NCI-H82 treated with DMSO at 0.1 percent for 48 hours (cell line): ENCODE data around the gene MYL12A.
"Not testable (repeated sequence)": the region's sequence is repeated elsewhere in the genome, so short reads cannot be mapped to it uniquely, and the experiment has no call there.

Source experiments
- DNase-seq: peaks from one replicate; lab custom pipeline; 2025; ENCODE audit not compliant: unreplicated experiment; lab: John Stamatoyannopoulos, UW

MYL12A gene

DNA sequence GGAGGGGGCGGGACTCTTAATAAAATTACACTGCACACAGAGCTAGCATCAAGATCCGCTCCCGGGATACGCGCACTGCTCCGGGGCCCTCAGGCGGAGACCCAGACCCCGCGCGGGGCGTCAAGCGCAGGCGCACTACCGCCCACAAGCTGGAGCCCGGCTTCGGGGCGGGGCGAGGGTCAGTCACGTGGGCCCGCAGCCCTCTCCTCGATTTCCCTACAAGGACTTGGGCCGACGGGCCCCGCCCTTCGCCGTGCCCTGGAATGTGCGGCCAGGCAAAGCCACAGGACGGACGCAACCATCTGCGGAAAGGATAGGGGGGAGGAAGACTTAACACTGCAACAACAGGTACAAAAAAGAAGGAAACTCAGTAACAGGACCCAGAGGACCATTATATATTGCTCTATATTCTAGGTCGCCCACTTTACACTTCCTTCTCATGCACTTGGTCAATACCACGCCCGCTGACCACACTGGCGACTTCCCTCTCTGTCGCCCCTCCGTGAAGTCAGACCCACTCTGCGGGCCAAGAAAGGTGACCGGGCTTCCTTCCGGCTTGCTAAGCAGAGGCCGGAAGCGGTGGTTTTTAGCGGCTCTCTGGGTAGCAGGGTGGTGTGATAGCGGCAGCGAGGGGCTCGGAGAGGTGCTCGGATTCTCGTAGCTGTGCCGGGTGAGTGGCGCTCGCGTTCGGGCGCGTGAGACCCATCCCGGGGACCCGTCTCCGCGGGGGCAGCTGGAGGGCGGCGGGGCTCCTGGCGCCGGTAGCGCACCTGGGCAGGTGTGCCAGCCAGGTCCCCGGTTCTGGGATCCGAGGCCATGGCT lies at the start of gene MYL12A:
TSS of gene MYL12A (plus strand) at position 562 of the 822 bp plus-strand sequence. CDS start 5,447 bp downstream, outside the sequence.
- peak; percentile 93 for DNase-seq

- DNase-seq, result not testable (repeated sequence)
Measured at GRCh38 chr18:3198260-3198860, 49.2 kb upstream of the MYL12A start.

- DNase-seq, result no peak
Measured at GRCh38 chr18:3199942-3200645, 47.5 kb upstream of the MYL12A start.

- no peak for DNase-seq
Measured at GRCh38 chr18:3205239-3205638, 42.4 kb upstream of the MYL12A start.

DNA sequence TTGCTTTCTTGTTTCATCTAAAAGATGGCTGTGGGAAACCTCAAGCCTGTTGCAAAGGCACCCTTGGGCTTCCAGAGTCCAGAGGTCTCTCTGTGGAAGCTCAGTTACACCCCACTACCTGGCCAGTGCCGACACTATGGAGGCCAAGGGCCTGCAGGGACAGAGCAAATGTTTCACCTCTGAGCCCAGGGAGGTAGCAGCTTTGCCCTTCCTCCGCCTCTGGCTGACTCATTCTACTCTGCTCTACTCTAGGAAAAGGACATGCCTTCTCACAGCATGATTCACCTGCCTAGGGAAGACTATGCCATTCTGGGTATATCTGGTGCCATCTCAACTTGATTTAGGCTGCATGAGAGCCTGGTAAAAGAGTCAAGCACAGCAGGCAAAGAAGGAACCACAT lies 40.0 kb upstream of the MYL12A start:
- no peak for DNase-seq

- no peak for DNase-seq
Measured at GRCh38 chr18:3209859-3210569, 37.6 kb upstream of the MYL12A start.

GRCh38 chr18:3211236-3211992 lies 36.2 kb upstream of the MYL12A start:
- DNase-seq, result no peak

DNA sequence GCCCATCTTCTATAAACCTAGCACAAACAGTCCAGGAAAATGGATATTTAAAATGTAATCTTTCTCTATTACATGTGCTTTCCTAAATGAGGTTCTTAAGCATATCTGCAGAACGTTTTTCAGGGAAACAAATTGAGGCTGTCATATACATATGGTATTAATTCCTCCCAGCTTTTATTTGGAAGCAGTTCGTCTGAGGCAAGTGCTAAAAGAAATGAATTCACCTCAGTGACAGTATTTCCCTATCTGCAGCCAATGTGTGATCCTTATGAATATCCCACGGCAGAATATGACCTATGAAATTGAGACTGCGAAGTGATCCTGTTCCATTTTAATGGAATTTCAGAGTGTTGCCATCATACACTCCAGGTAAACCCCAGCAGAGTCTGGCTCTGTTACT lies 34.9 kb upstream of the MYL12A start:
- no peak for DNase-seq

- no peak for DNase-seq
Measured at GRCh38 chr18:3213300-3214059, 34.1 kb upstream of the MYL12A start.

DNA sequence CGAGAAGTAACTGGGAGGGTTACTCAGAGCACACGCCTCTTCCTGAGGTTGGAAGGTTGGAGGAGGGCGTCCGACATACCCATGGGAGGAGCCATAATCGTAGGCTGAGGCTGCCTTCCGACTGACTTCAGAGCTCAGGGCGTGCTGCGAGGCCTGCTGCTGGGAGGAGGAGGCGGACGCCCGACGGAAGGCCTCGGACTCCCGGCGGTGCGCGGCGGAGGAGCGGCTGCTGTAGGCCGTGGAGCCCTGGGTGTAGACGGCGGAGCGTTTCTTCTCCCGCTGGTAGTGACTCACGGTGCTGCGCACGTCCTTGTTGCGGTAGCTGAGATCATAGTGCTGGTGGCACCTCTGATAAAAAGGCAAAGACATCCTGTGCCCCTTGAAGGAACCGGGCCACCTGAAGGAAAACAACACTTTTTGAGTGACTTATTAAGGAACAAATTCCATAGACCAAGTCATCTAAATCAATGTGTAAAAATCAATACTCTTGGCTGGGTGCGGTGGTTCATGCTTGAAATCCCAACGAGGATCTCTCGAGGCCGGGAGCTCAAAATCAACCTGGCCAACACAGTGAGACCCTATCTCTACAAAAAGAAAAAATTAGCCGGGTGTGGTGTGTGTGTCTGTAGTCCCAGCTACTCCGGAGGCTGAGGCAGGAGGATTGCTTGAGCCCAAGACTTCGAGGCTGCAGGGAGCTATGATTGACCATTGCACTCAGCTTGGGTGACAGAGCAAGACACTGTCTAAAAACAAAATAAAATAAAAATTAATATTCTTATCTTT lies 32.6 kb upstream of the MYL12A start:
- no peak for DNase-seq

GRCh38 chr18:3216987-3217386 lies 30.6 kb upstream of the MYL12A start:
- DNase-seq, result no peak

GRCh38 chr18:3217948-3218647 lies 29.5 kb upstream of the MYL12A start:
- DNase-seq, result peak; percentile 69

DNA sequence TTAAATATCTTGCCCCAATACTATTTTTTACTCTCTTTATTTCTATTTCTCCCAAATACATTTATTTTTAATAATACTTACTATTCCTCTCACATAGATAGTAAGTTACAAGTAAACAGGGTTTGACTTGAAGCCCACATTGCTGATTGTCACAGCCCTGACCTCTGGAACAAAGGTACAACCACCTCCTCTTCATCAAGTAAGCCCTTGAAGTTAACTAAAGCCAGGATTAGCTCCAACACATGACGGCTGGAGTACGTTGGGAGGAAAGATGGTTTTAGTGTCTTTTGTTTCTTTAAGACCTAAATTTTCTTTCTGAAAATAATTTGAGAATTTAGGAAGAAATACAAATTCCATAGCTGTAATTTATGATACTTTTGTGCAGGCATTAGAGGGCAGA lies 28.8 kb upstream of the MYL12A start:
- DNase-seq, result peak; percentile 27

GRCh38 chr18:3219241-3219630 lies 28.4 kb upstream of the MYL12A start:
- no peak for DNase-seq

GRCh38 chr18:3219631-3220335 lies 27.8 kb upstream of the MYL12A start, which contains the start of gene MYOM1:
TSS of gene MYOM1 (minus strand) at chr18:3219968. CDS start at chr18:3215223, 4,745 bp downstream.
- no peak for DNase-seq

- not testable (repeated sequence) for DNase-seq
Measured at GRCh38 chr18:3220868-3221267, 26.7 kb upstream of the MYL12A start.

DNA sequence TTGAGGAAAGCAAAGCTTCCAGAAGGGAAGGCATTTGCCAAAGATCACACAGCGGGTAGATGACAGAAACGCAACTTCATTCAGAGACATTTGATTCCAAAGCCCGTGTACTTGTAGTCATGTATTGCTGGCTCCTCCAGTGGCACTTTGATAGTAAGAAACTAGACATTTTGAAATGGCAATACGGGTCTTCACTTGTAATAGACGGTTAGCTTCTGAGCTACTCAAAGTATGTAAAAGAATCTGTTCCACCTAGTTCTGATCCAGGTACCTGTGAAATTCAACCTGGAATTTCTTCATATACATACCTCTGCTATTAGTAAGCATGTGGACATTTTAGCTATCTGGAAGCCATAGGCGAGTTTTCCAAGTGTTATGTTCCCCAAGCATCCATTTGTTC lies 26.1 kb upstream of the MYL12A start:
- DNase-seq, result no peak

DNA sequence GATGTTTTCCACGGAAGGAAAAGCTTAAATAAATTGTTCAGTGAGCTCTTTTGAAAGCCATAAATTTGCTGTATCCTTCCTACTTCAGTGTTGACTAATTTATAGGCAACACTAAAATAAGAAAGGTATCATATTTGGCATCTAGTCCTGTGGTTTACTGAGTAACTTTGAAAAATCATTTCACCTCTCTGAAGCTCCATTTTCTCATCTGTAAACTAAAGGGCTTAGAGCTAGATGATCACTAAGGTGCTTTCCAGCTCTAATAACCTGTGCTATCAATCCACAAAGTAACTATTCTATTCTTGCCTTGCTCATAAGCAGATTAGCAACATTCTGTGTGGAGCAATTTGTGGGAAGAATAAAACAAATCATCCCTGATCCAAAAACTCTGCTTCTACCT lies 24.2 kb upstream of the MYL12A start:
- DNase-seq, result peak; percentile 20
